Heart left ventricle (tissue), 16 donors: ENCODE measurements around the gene MARK3. TPM values are rescaled to one million over a fixed set of nuclear protein-coding genes. Genes with fewer than 3 reads are reported as not detected.

ENCODE experiments used
- ATAC-seq, 4 donors: fragments of 200-7000 bp; cut with Tn5 transposase; one replicate each; pipeline ENCODE4 v1.9.1; 2020 to 2022; ENCODE audit warnings: moderate library complexity in 4 of 4, mild to moderate bottlenecking in 3 of 4, moderate number of reproducible peaks in 1 of 4
- DNase-seq, 5 donors: peaks; one replicate each; pipeline ENCODE4 v3.0.0-alpha.2; 2020
- H3K27ac ChIP-seq, 12 donors: fragments of 200-600 bp; sonication (generic) in 4 of 12; one replicate each; pipeline versions ENCODE4 v1.5.0 to v1.8.0; 2016 to 2022; ENCODE audit warnings: mild to moderate bottlenecking in 2 of 12
- H3K27me3 ChIP-seq, 9 donors: fragments of 200-600 bp; sonication (generic) in 2 of 9; one replicate each; pipeline versions ENCODE4 v1.5.1 to v1.8.0; 2016 to 2022; ENCODE audit warnings: mild to moderate bottlenecking in 3 of 9
- H3K36me3 ChIP-seq, 9 donors: fragments of 200-600 bp; sonication (generic) in 2 of 9; one replicate each; pipeline versions ENCODE4 v1.5.0 to v1.8.0; 2018 to 2022; ENCODE audit warnings: mild to moderate bottlenecking in 2 of 9
- H3K4me1 ChIP-seq, 12 donors: fragments of 200-600 bp; sonication (generic) in 4 of 12; one replicate each; pipeline versions ENCODE4 v1.5.0 to v1.8.0; 2016 to 2022; ENCODE audit warnings: mild to moderate bottlenecking in 3 of 12
- H3K4me3 ChIP-seq, 12 donors: fragments of 200-600 bp; sonication (generic) in 4 of 12; one replicate each; pipeline versions ENCODE4 v1.5.0 to v1.8.0; 2017 to 2022; ENCODE audit warnings: mild to moderate bottlenecking in 9 of 12, moderate library complexity in 4 of 12
- H3K9me3 ChIP-seq, 12 donors: fragments of 200-600 bp; sonication (generic) in 4 of 12; one replicate each; pipeline versions ENCODE4 v1.5.0 to v1.8.0; 2016 to 2022; ENCODE audit warnings: mild to moderate bottlenecking in 1 of 12
- CTCF ChIP-seq, 12 donors: fragments of 200-600 bp; sonication (generic) in 4 of 12; IDR thresholded peaks; one replicate each; pipeline versions ENCODE4 v1.5.0 to v1.8.0; 2018 to 2022; ENCODE audit warnings: antibody characterized with exemption in 12 of 12, mild to moderate bottlenecking in 5 of 12
- POLR2A ChIP-seq, 2 donors: fragments of 450-650 bp; IDR thresholded peaks; one replicate each; pipeline ENCODE4 v1.6.1; 2017; ENCODE audit warnings: antibody characterized with exemption in 2 of 2, mild to moderate bottlenecking in 2 of 2, moderate library complexity in 2 of 2
- WGBS, 4 donors: extraction: QIAGEN DNeasy Blood & Tissue Kit in 2 of 4; methylation state at CpG; one replicate each; pipeline versions ENCODE4 v1.1.5 to v1.1.7; 2013 to 2018; 5-methylcytosine and 5-hydroxymethylcytosine counted together
- intact Hi-C, 10 donors: fragments of 100-400 bp; cut with DNase I; formaldehyde crosslinking; loops; one replicate each; pipeline versions ENCODE4 v1.11.1 to v1.14.2; 2022
- polyA plus RNA-seq, 2 donors: library from polyadenylated mRNA; stranded (reverse); fragments of 200-250 nt; gene quantifications; one replicate each; pipeline ENCODE4 v1.2.3, GENCODE V29; 2013
- total RNA-seq, 9 donors: library from RNA; depleted of rRNA in 2 of 9; stranded (reverse); fragments of >200 nt in 2 of 9; fragmentation: NEBNext Ultra II Directional in 3 of 9; extraction: Animal tissue kit (Norgen Biotek cat#: 25700) in 3 of 9; gene quantifications; one replicate each; pipeline versions ENCODE4 v1.1.0 to v1.2.4, GENCODE V29; 2016 to 2023
- donor health status: ischemic (EF 13 %, LVEDD 7.1; RV severe dilation, severe dysfunction).
- donor health status: healthy with polysubstance abuse.
- donor health status: DM: no; HTN: yes; CAD: no.
- donor health status: DM: no; HTN: no; CAD: no.
- donor health status: ischemic (EF 25% LVEDD 6.9; RV normal size, moderate dysfunction).
- donor health status: ischemic (EF 25% LVEDD 5.7; RV mildly dilated, moderate dysfunction).
- donor health status: healthy.
- donor health status: DM: yes; HTN: yes; CAD: no.
- donor health status: ischemic (EF 35%, LVEDD 5.7; RV mildly dilated, moderate dysfunction).
- donor health status: nonischemic (EF 11% LVEDD 7.7; RV severe dilation, severe dysfunction).
- donor health status: DM: yes; HTN: yes; CAD: no.
- donor health status: PGD.
- donor health status: ischemic (EF 29% LVEDD 5.4; RV normal size, mild dysfunction).
- donor health status: nonischemic (EF 23%, LVEDD 6.1; RV moderate dilation, normal function).

Gene MARK3
- total and polyA plus RNA-seq, 11 donors, result 54.0 to 156 (median 111) TPM

- DNase-seq, result peak in 1 of 5 donors; percentile 66
- WGBS, 4 donors, result 63 to 85% (median 80%) methylated on average over 8 to 19 of the region's 19 CpGs
- no peaks in the 10 kb centered on the region for H3K27me3 ChIP-seq
- H3K36me3 ChIP-seq, result peaks cover 0 to 2% (median 0%) of the 10 kb centered on the region in 9 donors
- H3K4me3 ChIP-seq, result no peak overlapping the region
- H3K9me3 ChIP-seq, result no peaks in the 10 kb centered on the region
- ATAC-seq, result no peak
- TF ChIP-seq POLR2A (IDR thresholded peaks at IDR 0.05) (no peak), CTCF (IDR thresholded peaks at IDR 0.05) (no peak)
- intact Hi-C loops, result loop anchor here in 2 of 10 donors (1.0 to 2.0 kb wide), 2 partner anchors 25 to 26 kb away; no protein-coding TSS in a partner anchor
- peak overlapping the region in 6 of 12 donors; percentile 43 to 91 (median 60) for H3K27ac ChIP-seq
- peaks cover 0 to 72% (median 55%) of the 10 kb centered on the region in 12 donors for H3K4me1 ChIP-seq
These were observed 158.6 kb downstream of the MARK3 start for GRCh38 chr14:103543721-103544387.

GRCh38 chr14:103544388-103545218, 159.4 kb downstream of the MARK3 start:
- ATAC-seq, result peak in 2 of 4 donors; percentile 5 to 8
- H3K4me3 ChIP-seq, result no peak overlapping the region

GRCh38 chr14:103545219-103545914, 160.2 kb downstream of the MARK3 start:
- peaks cover 0 to 73% (median 59%) of the 10 kb centered on the region in 12 donors for H3K4me1 ChIP-seq
- H3K4me3 ChIP-seq, result no peak overlapping the region
- WGBS, 4 donors, result 90 to 92% (median 90%) methylated on average over 23 to 29 of the region's 29 CpGs
- H3K9me3 ChIP-seq, result no peaks in the 10 kb centered on the region
- intact Hi-C loops, result loop anchor here in 5 of 10 donors (5.0 kb wide), 1 partner anchor 43 kb away; no protein-coding TSS in a partner anchor
- no peaks in the 10 kb centered on the region for H3K27me3 ChIP-seq
- DNase-seq, result peak in 3 of 5 donors; percentile 17 to 53 (median 23)
- H3K36me3 ChIP-seq, result peaks cover 0 to 2% (median 0%) of the 10 kb centered on the region in 9 donors
- H3K27ac ChIP-seq, result peak overlapping the region in 1 of 12 donors; percentile 91
- no peak for ATAC-seq
- TF ChIP-seq CTCF (IDR thresholded peaks at IDR 0.05), result no peak
- no peak for TF ChIP-seq POLR2A (IDR thresholded peaks at IDR 0.05)

More at GRCh38 chr14:103544388-103545218, 159.4 kb downstream of the MARK3 start:
- H3K27ac ChIP-seq, result peak overlapping the region in 5 of 12 donors; percentile 43 to 91 (median 53)
- intact Hi-C loops, result loop anchor here in 6 of 10 donors (1.0 to 5.0 kb wide), 2 partner anchors 26 to 42 kb away; no protein-coding TSS in a partner anchor
- H3K36me3 ChIP-seq, result peaks cover 0 to 2% (median 0%) of the 10 kb centered on the region in 9 donors
- peak in 3 of 5 donors; percentile 65 to 72 (median 66) for DNase-seq
- no peaks in the 10 kb centered on the region for H3K9me3 ChIP-seq
- peaks cover 0 to 72% (median 56%) of the 10 kb centered on the region in 12 donors for H3K4me1 ChIP-seq
- H3K27me3 ChIP-seq, result no peaks in the 10 kb centered on the region
- WGBS, 4 donors, result 62 to 78% (median 66%) methylated on average over 18 to 35 of the region's 35 CpGs
- no peak for TF ChIP-seq CTCF (IDR thresholded peaks at IDR 0.05)
